Thyroid gland (tissue), 4 donors: ENCODE results near the gene SLC37A1. TPM values are rescaled to one million over a fixed set of nuclear protein-coding genes. Genes with fewer than 3 reads are reported as not detected.

ENCODE experiments used
- DNase-seq, 2 donors: peaks; one replicate each; pipeline ENCODE4 v3.0.0-alpha.2; 2019
- H3K27ac ChIP-seq, 3 donors: fragments of 200-600 bp; sonication (generic); 1 replicate in 2 of 3; 2 replicates in 1 of 3; pipeline ENCODE4 v1.5.1; 2016 to 2019; ENCODE audit warnings: mild to moderate bottlenecking in 1 of 3, moderate library complexity in 1 of 3
- H3K27me3 ChIP-seq: fragments of 200-600 bp; sonication (generic); one replicate; pipeline ENCODE4 v1.5.1; 2019
- H3K36me3 ChIP-seq, 2 donors: fragments of 200-600 bp; sonication (generic); one replicate each; pipeline ENCODE4 v1.5.1; 2016 to 2019
- H3K4me1 ChIP-seq, 2 donors: fragments of 200-600 bp; sonication (generic); one replicate each; pipeline ENCODE4 v1.5.1; 2017 to 2019
- H3K4me3 ChIP-seq, 3 donors: fragments of 200-600 bp; sonication (generic); replicated peaks in 1 of 3; 1 replicate in 2 of 3; 2 replicates in 1 of 3; pipeline ENCODE4 v1.5.1; 2016; ENCODE audit warnings: mild to moderate bottlenecking in 1 of 3
- H3K9me3 ChIP-seq: fragments of 200-600 bp; sonication (generic); one replicate; pipeline ENCODE4 v1.5.1; 2017
- POLR2A ChIP-seq, 2 donors: fragments of 450-650 bp; IDR thresholded peaks; one replicate each; pipeline ENCODE4 v1.6.1; 2017; ENCODE audit warnings: antibody characterized with exemption in 2 of 2, mild to moderate bottlenecking in 2 of 2, moderate library complexity in 1 of 2
- WGBS, 2 donors: methylation state at CpG; one replicate each; pipeline ENCODE4 v1.1.5; 2017; 5-methylcytosine and 5-hydroxymethylcytosine counted together
- intact Hi-C: fragments of 100-400 bp; cut with DNase I; formaldehyde crosslinking; loops from one replicate; pipeline ENCODE4 v1.15.1; 2023
- total RNA-seq, 4 donors: library from RNA; depleted of rRNA; stranded (reverse); fragments of >200 nt; gene quantifications; one replicate each; pipeline ENCODE4 v1.2.3, GENCODE V29; 2016
- TF ChIP-seq, protein P1 (sequence below), 6 experiments: fragments of 200-600 bp in 3 of 6; fragments of 450-650 bp in 3 of 6; sonication (generic) in 3 of 6; IDR thresholded peaks; one replicate each; pipeline ENCODE4 v1.5.1; 2016 to 2019; ENCODE audit warnings: antibody characterized with exemption in 6 of 6, mild to moderate bottlenecking in 2 of 6, inconsistent platforms in 1 of 6, moderate library complexity in 1 of 6

The SLC37A1 gene
- total RNA-seq, 4 donors from 2014 or later, result 26.1 to 37.9 (median 34.9) TPM

DNA sequence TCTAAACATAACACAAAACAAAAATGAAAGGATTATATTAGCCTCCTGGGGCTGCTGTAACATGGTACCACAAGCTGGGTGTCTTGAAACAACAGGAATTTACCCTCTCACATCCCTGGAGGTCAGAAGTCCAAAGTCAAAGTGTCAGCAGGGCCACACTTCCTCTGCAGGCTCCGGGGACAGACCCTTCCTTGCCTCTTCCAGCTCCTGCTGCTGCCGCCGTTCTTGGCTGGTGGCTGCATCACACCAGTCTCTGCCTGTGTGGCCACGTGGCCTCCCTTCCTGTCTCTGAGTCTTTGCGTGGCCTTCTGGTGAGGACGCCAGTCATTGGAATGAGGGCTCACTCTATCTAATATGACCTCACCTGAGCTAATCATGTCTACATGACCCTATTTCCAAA is 8.2 kb downstream of the SLC37A1 start:
- Histone ChIP-seq H3K36me3 (no peaks in the 10 kb centered on the region), H3K9me3 (no peaks in the 10 kb centered on the region), H3K27me3 (no peaks in the 10 kb centered on the region), H3K4me3 (no peak overlapping the region), H3K27ac (peak overlapping the region in 1 of 3 donors; percentile 21), H3K4me1 (peaks cover 61 to 72% of the 10 kb centered on the region in 2 donors)
- intact Hi-C loops, result no loop called here
- no peak for DNase-seq
- 74 to 81% methylated on average over 6 of the region's 6 CpGs for WGBS, 2 donors
- TF ChIP-seq, protein P1, sequence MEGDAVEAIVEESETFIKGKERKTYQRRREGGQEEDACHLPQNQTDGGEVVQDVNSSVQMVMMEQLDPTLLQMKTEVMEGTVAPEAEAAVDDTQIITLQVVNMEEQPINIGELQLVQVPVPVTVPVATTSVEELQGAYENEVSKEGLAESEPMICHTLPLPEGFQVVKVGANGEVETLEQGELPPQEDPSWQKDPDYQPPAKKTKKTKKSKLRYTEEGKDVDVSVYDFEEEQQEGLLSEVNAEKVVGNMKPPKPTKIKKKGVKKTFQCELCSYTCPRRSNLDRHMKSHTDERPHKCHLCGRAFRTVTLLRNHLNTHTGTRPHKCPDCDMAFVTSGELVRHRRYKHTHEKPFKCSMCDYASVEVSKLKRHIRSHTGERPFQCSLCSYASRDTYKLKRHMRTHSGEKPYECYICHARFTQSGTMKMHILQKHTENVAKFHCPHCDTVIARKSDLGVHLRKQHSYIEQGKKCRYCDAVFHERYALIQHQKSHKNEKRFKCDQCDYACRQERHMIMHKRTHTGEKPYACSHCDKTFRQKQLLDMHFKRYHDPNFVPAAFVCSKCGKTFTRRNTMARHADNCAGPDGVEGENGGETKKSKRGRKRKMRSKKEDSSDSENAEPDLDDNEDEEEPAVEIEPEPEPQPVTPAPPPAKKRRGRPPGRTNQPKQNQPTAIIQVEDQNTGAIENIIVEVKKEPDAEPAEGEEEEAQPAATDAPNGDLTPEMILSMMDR (IDR thresholded peaks at IDR 0.05), result no peak
- TF ChIP-seq POLR2A (IDR thresholded peaks at IDR 0.05), result no peak

DNA sequence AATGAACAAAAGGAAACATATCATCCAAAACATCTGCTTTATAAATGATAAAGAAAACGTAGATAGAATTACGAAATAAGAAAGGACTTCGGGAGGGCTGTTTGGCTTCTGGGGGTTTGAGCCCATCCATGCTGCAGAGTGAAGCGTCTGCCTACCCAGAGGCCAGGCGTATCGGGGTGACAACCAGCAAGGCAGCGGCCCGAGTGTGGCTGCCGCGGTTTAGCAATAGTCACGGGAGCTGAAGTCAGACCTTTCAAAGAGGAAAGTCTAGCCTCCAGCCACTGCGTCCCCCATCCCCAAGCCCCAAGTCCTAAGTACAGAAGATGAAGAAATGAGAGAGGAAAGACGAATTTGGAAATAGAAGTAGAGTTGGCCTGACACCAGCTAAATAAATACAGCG is 8.6 kb downstream of the SLC37A1 start:
- 92 to 94% methylated on average over 14 of the region's 14 CpGs for WGBS, 2 donors
- Histone ChIP-seq H3K4me1 (peaks cover 61 to 72% of the 10 kb centered on the region in 2 donors), H3K4me3 (no peak overlapping the region), H3K27ac (peak overlapping the region in 2 of 3 donors; percentile 87 to 94), H3K36me3 (no peaks in the 10 kb centered on the region), H3K9me3 (no peaks in the 10 kb centered on the region), H3K27me3 (no peaks in the 10 kb centered on the region)
- no peak for DNase-seq
- TF ChIP-seq, protein P1 (IDR thresholded peaks at IDR 0.05), result no peak
- no peak for TF ChIP-seq POLR2A (IDR thresholded peaks at IDR 0.05)
- intact Hi-C loops, result no loop called here

DNA sequence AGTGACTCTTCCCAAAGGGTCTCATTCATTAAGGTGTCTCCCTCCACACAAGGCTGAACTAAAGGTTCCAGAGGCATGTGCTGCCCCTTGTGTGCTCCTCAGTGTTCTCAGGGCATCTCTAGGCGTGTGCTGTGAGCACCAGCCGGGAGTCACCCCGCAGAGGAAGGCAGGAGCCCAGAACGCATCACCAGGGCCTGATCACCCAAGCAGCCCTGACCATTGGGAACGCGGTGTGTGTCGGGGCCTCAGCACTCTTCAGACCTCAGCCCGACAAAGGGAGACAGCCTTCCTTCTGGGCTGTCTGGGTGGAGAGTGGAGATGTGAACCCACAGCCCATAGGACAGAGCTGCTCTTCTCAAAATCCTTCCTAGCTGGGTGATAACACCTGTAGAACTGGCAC is 9.1 kb downstream of the SLC37A1 start:
- WGBS, 2 donors, result 97% methylated on average over 8 of the region's 8 CpGs; no CpG with 5 or more reads in 1 of the 2 donors
- H3K27me3 ChIP-seq, result no peaks in the 10 kb centered on the region
- DNase-seq, result no peak
- no peaks in the 10 kb centered on the region for H3K9me3 ChIP-seq
- H3K27ac ChIP-seq, result peak overlapping the region; percentile 87 to 94 (median 91)
- intact Hi-C loops, result no loop called here
- H3K36me3 ChIP-seq, result no peaks in the 10 kb centered on the region
- TF ChIP-seq, protein P1 (IDR thresholded peaks at IDR 0.05), result no peak
- TF ChIP-seq POLR2A (IDR thresholded peaks at IDR 0.05), result no peak
- peaks cover 56 to 72% of the 10 kb centered on the region in 2 donors for H3K4me1 ChIP-seq
- H3K4me3 ChIP-seq, result no peak overlapping the region

DNA sequence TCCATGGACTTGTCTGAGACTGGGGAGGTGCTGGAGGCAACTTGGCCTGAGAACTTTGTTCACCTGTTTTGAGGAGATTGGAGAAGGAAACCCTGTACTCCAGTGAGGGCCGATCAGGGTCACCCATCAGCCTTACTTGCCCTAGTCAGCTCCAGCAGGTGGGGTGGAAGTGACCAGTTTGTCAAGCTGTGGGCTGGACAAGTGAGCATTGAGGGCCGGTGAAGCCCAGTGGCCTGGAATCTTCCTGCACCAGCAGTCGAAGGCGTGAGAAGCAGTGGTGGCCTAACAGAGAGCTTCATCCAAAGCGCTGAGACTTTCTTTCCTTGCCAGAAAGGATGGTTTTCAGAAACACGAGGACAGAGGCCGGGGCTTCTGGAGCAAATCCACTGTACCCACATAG is 9.6 kb downstream of the SLC37A1 start:
- Histone ChIP-seq H3K4me1 (peaks cover 52 to 72% of the 10 kb centered on the region in 2 donors), H3K36me3 (no peaks in the 10 kb centered on the region), H3K4me3 (no peak overlapping the region), H3K27ac (peak overlapping the region; percentile 87 to 94 (median 91)), H3K27me3 (no peaks in the 10 kb centered on the region), H3K9me3 (no peaks in the 10 kb centered on the region)
- intact Hi-C loops, result no loop called here
- 75 to 94% methylated on average over 6 to 7 of the region's 7 CpGs for WGBS, 2 donors
- TF ChIP-seq, protein P1 (IDR thresholded peaks at IDR 0.05), result no peak
- no peak for TF ChIP-seq POLR2A (IDR thresholded peaks at IDR 0.05)
- DNase-seq, result peak in 1 of 2 donors; percentile 25

DNA sequence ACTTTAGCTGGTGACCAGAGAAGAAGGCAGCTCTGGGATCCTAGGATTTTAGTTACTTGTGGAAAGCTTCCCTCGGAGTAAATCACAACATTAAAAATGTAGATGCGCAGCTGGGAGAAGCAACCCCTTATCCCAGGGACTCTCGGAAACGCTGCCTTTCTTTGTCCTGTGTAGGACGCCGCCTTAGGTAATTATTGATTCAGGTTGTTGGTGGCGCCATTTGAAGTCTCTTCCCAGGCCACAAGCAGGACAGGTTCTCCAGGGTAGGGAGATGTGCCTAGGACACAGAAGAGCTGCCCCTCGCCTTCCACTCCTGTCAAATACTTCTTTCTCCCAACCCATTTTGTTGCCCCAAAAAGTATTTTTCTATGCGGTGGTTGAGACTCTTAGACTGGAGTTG is 10.3 kb downstream of the SLC37A1 start:
- Histone ChIP-seq H3K27me3 (no peaks in the 10 kb centered on the region), H3K4me1 (peaks cover 44 to 68% of the 10 kb centered on the region in 2 donors), H3K9me3 (no peaks in the 10 kb centered on the region), H3K36me3 (no peaks in the 10 kb centered on the region), H3K4me3 (no peak overlapping the region), H3K27ac (peak overlapping the region; percentile 87 to 94 (median 91))
- DNase-seq, result no peak
- TF ChIP-seq, protein P1 (IDR thresholded peaks at IDR 0.05), result no peak
- TF ChIP-seq POLR2A (IDR thresholded peaks at IDR 0.05), result no peak
- WGBS, 2 donors, result 81 to 84% methylated on average over 9 of the region's 9 CpGs
- intact Hi-C loops, result no loop called here
